NCI-H2171 (cell line): ENCODE data around the gene CNNM2.
"Not testable (repeated sequence)": the region's sequence is repeated elsewhere in the genome, so short reads cannot be mapped to it uniquely, and the experiment has no call there.

Experiments used
- DNase-seq: peaks from one replicate; lab custom pipeline; 2025; lab: John Stamatoyannopoulos, UW

The CNNM2 gene

GRCh38 chr10:102967123-102967522 is 49.0 kb downstream of the CNNM2 start:
- no peak for DNase-seq

DNA sequence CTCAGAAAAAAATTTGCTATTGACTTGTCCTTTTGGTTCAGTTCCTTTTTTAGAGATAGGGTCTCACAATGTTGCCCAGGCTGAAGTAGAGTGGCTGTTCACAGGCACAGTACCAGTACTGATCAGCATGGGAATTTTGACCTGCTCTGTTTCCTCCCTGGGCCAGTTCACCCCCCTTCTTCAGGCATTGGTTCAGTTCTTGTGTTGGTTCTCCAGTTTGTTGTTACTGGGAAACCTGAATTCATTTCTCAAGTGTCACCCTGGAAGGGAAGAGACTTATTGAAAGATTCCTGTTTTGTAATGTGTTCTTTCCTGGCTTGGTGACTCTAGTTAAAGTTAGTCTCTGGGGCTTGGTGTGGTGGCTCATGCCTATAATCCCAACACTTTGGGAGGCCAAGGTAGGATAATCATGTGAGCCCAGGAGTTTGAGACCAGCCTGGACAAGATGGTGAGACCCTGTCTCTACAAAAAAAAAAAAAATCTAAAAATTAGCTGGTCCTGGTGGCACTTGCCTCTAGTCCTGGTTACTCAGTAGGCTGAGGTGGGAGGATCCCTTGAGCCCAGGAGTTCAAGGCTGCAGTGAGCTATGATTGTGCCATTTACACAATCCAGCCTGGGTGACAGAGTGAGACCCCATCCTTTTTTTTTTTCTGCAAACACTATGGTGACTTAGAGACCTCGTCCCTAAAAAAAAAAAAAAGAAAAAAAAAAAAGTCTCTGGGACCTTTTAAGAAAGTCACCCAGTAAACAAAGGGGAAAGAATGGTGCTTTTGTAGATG is 52.7 kb downstream of the CNNM2 start:
- DNase-seq, result no peak

- no peak for DNase-seq
Observed at GRCh38 chr10:102975483-102976379, 57.6 kb downstream of the CNNM2 start.

DNA sequence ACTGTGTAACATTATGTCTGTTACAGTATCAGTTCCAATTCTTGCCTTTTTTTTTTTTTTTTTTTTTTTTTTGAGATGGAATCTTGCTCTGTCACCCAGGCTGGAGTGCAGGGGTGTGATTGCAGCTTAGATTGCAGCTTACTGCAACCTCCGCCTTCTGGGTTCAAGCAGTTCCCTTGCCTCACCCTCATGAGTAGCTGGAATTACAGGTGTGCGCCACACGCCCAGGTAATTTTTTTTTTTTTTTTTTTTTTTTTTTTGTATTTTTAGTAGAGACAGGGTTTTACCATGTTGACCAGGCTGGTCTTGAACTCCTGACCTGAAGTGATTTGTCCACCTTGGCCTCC is 58.3 kb downstream of the CNNM2 start:
- not testable (repeated sequence) for DNase-seq

GRCh38 chr10:102982296-102982695 is 64.2 kb downstream of the CNNM2 start:
- no peak for DNase-seq

- no peak for DNase-seq
Observed at GRCh38 chr10:102984086-102984485, 66.0 kb downstream of the CNNM2 start.

- no peak for DNase-seq
Observed at GRCh38 chr10:102985811-102986210, 67.7 kb downstream of the CNNM2 start.

GRCh38 chr10:102988404-102989314 is 70.6 kb downstream of the CNNM2 start:
- DNase-seq, result no peak

DNA sequence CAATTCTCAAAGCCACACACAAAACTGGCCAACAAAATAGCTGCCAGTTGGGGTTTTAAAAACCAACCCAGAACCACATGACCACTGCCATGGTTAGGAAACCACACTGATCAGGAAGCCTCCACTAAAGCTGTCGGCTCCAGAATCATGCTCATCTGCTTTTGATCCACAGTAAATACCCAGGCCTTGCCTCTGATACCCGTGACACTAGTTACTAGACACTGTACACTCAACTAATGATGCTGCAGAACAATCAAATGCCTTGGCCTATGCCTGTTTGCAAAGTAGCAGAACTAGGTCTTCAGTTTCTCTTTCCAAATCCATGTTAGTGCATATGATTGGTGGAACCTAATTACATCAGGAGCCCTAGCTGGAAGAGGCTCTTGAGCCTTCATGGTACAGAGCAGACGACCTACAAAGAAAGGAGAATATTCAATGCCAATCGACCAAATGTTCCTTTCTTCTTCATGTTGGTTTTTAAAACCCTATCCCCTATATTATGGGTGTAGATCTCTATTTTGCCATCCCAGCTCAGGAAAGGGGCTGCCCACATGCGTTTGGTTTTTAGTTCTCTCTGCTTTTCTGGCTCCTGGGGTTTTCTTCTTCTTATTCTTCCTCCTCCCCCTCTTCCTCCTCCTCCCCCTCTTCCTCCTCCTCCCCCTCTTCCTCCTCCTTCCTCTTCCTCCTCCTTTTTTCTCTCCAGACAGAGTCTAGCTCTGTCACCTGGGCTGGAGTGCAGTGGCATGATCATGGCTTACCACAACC is 76.6 kb downstream of the CNNM2 start:
- no peak for DNase-seq

DNA sequence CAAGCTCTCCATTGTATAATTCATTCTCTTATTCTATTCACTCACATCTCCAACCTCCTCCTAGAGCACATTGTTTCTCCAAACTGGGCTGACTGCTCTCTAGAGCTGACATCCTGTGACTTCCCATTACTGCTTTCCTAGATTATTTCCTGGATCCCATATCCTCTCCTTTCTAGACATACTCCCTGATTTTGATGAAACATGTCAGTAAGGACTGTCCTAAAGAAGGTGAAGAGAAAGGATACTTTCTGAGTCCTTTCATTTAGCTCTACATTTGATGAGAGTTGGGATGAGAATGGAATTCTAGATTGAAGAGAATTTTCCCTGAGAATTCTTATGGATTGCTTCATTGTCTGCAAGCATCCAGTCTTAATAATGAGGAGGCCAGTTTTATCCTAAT is 78.8 kb downstream of the CNNM2 start:
- no peak for DNase-seq

DNA sequence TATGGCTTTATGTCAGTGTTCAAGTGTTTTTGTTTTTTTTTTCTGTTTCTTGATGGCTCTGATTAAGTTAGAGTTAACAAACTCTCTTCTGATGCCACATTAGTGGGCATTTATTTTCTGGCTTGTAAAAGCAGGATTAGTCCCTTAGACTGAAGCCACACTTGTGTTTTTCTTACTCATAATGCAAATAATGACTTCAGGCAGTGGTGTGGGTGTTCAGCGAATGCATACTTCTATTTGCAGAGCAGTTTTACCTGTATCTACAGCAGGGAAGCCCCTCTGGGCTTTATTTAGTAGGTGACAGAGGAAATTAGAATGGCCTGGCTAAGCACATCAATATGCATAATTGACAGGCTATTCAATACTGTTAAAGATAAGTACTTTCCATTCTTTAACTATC is 79.9 kb downstream of the CNNM2 start:
- DNase-seq, result no peak

GRCh38 chr10:102998399-102998907 is 80.4 kb downstream of the CNNM2 start:
- DNase-seq, result no peak

DNA sequence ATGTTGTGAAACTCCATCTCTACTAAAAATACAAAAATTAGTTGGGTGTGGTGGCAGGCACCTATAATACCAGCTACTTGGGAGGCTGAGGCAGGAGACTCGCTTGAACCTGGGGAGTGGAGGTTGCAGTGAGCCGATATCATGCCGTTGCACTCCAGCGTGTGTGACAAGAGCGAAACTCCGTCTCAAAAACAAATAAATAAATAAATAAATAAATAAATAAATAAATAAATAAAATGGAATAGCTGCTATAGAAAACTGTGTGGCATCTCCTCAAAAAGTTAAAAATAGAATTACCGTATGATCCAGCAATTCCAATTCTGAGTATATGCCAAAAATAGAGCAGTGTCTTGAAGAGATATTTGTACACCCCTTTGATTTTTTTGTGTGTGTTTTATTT is 82.0 kb downstream of the CNNM2 start:
- not testable (repeated sequence) for DNase-seq

DNA sequence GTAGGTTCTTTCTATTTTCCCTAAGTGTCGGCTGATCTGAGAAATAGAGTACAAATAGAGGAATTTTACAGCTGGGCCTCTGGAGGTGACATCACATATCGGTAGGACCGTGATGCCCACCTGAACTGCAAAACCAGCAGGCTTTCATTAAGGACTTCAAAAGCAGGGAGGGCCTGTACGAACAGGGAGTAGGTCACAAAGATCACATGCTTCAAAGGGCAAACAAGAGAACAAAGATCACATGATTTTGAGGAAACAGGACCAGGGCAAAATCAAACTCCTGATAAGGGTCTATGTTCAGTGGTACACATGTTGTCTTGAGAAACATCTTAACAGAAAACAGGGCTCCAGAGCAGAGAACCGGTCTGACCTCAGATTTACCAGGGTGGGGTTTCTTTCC is 88.9 kb downstream of the CNNM2 start:
- no peak for DNase-seq

DNA sequence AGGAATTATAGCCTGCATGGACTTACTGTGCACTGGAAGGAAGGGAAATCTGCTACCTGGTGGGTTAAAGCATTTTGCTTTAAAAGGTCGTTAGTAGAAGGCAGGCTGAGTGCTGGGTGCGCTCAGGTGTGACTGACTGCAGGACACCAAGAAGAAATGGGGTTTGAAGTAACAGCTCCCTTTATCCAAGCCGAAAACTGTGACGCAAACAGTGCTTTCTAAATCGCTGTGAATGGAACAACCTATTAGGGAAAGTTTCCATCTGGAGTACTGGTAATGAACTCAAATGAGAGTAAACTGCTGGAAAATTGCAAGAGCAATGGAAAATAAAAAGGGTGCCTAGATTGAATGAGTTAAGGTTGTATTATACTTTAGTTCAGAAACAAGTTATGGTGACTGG is 95.3 kb downstream of the CNNM2 start:
- no peak for DNase-seq

DNA sequence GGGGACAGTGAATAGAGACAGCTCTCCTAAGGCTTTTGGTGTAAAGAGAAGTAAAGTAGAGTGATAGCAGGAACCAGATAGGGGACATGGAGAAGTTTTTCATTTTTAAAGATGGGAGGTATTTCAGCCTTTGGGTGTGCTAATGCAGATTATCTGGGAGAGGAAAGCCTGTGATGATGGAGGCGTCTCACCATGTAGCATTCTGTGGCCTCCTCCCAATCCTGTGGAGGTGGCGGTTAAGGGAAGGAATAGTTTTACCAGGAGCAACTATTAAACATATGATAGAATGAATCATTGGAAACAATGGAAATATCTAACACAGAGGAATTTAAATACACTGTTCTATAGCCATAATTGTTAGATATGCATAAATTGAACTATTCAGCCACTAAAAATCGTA is 101.3 kb downstream of the CNNM2 start:
- no peak for DNase-seq

- no peak for DNase-seq
Observed at GRCh38 chr10:103021150-103021899, 103.2 kb downstream of the CNNM2 start.

DNA sequence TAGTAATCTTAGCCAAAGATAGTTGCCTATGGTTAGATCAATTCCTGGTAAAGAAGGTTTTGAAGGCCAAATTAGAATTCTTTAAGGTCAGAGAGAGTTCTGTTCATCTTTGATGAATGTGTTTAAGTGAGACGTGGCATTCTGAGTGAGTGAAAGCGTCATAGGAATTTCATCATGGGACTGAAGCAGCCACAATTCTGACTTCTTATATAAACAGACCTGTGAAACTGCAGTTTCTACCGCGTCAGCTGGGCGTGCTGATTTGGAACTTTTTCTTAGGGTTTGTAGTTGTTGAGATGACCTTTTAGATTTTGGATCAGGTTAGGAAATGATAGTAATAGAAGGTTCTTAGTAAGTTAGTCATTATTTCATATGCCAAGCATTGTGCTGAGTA is 103.8 kb downstream of the CNNM2 start:
- no peak for DNase-seq

DNA sequence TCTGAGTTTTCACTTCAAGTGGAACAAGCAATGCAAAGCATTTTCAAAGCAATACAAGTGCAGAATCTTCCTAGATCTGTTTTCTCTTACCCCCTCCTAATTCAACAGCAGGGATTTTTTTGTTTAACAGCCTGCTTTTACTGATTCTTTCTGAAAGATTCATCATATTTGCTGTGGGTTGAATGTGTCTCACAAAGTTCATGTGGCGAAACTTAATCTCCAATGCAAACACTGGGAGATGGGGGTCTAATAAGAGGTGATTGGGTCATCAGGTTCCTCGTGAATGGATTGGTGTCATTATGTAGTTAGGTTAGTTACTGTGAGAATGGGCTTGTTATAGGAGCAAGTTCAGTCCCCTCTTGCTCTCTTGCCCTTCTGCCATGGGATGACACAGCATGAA is 107.6 kb downstream of the CNNM2 start:
- DNase-seq, result no peak

GRCh38 chr10:103038570-103038969 is 120.5 kb downstream of the CNNM2 start:
- DNase-seq, result no peak

DNA sequence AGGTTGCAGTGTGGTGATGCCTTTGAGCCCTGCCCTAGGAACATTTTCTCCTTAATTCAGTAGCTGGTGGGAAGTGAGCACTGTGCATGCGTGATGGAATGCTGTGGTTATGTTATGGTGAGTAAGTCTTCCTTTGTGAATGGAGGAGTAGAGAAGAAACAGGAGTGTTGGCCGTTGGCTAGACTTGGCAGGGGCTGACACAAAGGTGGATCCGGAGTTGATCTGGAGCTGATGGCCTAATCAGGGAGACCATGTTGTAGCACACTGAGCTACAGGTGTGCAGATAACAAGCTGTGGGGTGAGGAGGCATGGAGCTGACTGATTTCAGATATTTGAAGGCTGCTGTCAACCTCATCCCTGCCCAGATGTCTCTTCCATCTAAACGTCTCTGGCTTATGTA is 122.3 kb downstream of the CNNM2 start:
- DNase-seq, result no peak
